Peyer's patch (tissue), 4 donors: ENCODE data around the gene CD47.

Experiments used
- CTCF ChIP-seq, 6 experiments: fragments of 450-650 bp in 4 of 6; fragments of 200-600 bp in 2 of 6; sonication (generic) in 1 of 6; IDR thresholded peaks; one replicate each; pipeline ENCODE4 v1.5.1; 2017 to 2019; ENCODE audit warnings: antibody characterized with exemption in 6 of 6, mild to moderate bottlenecking in 3 of 6, moderate library complexity in 1 of 6
- POLR2A ChIP-seq, 2 donors: fragments of 450-650 bp; IDR thresholded peaks; one replicate each; pipeline ENCODE4 v1.5.1; 2017; ENCODE audit warnings: antibody characterized with exemption in 2 of 2, mild to moderate bottlenecking in 2 of 2, moderate library complexity in 2 of 2

GRCh38 chr3:108021131-108021530 is 69.7 kb downstream of the CD47 start:
- TF ChIP-seq CTCF (IDR thresholded peaks at IDR 0.05) (no peak), POLR2A (IDR thresholded peaks at IDR 0.05) (no peak)
